HG02938 (cell line): Measurements from ENCODE around the gene SORCS3.

Source experiments
- ATAC-seq: cut with Tn5 transposase; IDR thresholded peaks from one replicate; pipeline ENCODE4 v1.9.1; 2021; ENCODE audit warnings: mild to moderate bottlenecking, moderate library complexity; ENCODE audit not compliant: unreplicated experiment

The SORCS3 gene

DNA sequence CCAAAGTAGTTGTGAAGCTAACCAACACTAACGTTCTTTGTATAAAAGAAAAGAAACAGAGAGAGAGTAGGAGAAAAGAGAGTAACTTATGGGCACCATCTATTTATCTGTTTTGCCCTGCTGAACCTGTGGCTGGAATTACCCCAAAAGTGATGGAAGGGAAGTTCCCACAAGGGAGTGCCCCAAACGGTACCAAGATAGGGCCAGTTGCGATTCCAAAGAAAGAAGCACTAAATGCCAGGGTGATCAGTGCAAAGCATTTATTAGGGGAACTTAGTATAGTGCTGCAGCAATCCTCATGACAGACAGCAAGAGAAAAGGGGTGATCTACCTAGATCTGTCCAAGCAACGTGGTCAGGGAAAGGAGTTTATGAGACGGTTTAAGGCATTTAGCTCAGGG lies 190.2 kb downstream of the SORCS3 start:
- ATAC-seq = no peak

DNA sequence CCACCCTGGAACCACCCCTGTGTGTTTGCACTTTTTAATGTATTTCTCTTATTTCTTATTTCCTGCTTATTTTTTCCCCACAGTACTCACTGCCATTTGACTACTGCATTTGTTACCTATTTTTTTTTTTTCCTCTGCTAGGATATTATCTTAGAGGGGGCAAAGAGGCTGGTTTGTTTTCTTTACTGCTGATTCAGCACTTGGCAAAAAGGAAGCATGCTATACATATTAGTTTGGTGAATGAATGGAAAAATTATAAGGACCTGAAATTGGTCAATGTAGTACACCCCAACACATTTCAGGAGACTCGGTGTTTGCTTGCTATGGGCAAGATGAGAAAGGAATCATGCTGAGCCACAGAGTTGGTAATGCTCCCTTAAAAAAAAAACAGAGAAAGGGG lies 193.5 kb downstream of the SORCS3 start:
- ATAC-seq = no peak

DNA sequence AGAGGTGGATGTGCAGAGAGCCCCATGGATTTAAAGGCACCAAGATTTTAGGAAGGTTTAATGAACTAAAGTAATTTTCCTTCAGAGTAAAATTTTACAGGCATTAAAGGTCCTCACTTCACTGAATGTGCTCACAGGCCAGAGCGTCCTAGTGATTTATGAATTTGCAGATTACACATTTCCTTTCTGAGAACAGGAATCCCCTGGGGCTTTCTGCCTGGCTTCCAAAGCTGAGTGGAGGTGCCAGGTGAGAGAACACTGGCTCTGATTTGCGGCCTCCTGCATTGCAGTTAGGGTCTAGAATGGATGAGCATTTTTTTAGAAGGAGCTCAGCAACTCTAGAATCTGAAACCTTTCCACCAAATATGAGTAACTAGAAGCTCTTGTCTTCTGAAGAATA lies 194.3 kb downstream of the SORCS3 start:
- no peak for ATAC-seq

DNA sequence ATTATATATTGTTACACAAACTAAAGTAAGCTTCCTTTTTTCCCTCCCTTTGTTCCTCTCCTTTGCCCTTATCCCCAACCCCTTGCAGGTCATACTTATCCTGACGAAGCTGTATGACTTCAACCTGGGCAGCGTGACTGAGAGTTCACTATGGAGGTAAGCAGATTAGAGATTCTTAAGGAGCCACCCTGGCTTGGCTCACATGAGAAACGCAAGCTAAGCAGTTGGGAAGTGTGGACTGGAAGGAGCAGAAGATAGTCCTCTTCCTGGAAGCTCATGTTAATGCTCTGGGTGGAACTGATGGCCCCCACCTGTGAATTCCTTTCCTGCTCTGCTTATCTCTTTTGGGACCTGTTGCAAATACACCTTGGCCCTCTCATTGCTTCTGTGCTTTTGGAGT lies 201.6 kb downstream of the SORCS3 start:
- ATAC-seq = no peak

DNA sequence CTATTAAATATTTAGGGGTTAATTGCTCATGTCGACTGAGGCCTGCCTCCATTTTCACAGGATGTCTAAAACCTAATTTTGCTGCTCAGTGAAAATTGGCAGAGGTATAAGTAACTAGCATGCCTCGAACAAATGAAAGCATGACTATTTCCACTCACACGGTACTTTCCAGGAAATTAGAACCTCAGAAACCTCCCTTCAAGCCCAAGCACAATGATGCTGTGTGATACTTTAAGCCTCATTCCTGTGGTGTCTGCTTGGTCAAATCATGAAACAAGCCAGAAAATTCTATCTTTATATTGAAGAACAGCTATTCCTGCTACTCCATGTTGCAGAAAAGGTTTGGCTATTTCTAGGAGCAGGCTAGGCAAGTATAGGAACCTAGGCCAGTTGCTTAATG lies 203.0 kb downstream of the SORCS3 start:
- peak; percentile 55 for ATAC-seq

DNA sequence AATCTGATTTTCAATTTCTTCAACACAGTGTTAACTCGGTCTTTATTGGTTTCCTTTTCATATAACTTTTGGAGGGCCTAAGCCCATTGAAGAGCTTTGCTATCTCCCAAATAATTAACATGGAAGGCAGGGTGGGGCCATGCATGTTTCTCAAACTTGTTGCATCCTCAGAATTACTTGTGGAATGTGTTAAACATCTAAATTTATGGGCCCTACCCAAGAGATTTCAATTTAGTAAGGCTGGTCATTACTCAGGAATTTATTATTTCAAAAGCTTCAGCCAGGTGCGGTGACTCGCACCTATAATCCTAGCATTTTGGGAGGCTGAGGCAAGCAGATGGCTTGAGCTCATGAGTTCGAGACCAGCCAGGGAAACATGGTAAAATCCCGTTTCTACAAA lies 208.9 kb downstream of the SORCS3 start:
- ATAC-seq = no peak

DNA sequence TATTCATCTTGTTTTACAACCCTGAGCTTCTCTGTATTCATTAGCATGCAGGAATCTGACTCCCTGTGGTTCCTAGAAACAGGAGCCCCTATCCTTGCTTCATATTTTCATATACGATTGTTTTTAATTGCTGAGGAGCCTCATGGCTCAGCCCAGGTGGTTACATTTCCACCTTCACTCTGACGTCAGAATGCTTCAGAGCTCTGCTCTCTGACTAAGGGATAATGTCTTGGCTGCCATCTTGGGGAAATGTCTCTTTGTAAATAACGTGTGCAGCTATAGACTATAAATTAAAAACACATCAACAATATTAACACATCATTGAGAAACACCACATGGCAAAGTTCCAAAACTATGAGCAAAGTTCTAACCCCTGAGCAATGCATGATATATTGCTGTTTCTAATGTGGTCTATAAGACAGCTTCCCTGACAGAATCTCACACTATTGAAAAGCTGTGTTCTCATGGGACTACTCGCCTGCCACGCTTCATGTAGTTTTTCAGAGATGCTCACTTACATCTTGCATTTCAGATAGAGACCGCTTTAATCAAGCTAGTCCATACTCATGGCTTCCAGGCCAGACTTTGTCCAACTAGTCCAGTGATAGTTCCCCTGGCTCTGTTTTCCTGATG lies 227.0 kb downstream of the SORCS3 start:
- ATAC-seq = no peak

DNA sequence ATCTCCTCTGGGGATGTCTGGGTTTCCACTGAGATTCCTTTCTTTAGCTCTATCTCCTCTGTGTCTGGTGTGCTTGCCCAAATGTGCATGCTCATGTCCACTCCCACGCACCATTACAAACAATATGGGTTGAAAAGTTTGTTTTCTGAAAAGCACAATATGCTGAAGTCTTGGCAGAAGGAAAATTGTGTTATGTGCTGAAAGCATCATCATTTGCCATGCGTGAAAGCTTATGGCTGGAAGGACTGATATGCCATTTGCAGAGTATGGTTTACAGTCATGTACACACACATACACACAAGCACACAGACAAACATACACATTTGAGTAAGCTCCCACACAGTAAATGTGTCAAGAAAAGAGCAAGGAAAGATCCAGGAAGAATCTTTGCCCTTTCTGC lies 231.6 kb downstream of the SORCS3 start:
- no peak for ATAC-seq

DNA sequence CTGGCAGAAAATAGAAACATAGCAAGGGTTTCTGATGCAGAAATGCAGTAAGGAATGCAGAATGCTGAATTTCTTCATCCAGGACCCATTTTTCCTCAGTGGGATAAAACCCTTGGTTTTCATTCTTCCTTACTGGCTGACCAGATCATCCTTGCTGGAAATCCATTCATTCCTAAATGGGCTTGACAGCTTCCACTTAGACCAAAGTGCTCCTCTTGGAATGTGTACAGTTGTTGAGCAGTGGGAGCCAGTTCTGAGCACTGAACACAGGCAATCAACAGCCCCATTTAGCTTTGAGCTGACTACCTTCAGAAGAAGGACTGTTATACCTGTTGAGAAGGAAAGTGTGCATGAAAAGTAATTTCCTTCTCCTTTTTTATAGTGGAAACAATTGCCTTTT lies 232.1 kb downstream of the SORCS3 start:
- no peak for ATAC-seq

DNA sequence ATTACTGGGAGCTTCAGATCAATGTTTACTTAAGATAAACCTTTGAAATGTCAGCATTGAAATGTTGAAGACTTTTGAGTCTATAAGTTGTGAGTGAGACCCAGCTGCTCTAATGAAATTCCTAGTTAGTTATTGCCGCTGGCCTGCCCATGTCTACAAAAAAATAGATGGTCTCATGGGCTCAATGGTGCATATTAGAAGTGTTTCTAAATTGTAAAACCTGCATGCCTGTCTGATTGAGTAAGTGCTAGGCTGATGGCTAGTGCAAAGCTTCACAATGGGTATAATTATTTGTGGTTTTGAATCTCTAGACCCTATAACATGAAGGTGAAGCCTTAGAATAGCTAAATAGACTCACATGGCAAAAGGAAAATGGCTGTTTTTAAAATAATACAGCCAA lies 234.5 kb downstream of the SORCS3 start:
- no peak for ATAC-seq

DNA sequence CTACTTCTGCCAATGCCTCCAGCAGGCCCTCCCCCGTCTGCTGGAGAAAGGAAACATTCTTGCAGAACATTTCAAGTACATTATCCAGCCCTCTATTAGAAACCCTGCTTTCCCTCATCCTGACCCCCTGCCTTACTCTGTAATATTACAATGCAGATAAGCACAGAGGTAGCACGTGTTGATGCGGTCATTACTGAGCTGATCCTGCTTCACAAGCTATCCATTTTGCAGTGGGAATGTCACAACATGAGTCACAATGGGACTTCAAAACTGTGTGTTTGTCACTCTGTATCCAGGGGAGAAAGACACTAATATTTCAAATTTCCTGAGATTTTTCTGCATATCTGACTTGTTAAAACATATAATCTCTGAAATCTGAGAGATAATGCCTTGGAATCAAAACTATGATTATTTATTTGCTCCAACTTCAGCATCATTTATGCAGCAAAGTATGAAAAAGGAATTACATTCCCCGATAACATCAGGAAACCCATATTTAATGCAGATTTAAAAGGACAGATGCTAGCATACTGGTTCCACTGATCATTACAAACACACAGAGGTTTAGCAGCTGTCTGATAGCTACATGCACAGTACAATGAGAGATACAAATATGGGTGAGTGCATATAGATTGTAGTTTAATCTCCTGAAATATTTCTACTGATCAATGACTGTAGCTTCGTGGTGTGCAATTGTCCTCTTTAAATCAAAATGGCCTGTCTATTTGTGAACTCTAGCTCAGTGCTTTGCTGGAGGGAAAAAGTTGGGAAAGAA lies 239.7 kb downstream of the SORCS3 start:
- ATAC-seq = no peak

DNA sequence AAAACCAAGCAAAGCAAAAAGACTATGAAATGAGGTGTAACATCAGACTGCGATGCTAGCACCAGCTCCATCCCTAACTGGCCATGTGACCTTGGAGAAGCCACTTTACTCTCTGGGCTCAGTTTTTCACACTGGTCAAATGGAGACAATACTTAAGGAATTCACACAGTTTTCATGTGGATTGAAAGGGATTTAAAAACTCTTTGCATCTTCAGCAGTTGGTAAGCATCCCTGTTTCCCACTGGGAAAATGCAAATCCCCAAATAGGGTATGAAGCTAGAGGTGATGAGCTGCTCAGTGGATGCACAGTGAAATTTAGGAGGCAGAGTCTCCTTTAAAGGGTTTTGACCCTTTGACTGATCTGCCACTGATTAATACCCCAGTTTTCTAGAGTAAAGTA lies 240.7 kb downstream of the SORCS3 start:
- ATAC-seq = no peak

DNA sequence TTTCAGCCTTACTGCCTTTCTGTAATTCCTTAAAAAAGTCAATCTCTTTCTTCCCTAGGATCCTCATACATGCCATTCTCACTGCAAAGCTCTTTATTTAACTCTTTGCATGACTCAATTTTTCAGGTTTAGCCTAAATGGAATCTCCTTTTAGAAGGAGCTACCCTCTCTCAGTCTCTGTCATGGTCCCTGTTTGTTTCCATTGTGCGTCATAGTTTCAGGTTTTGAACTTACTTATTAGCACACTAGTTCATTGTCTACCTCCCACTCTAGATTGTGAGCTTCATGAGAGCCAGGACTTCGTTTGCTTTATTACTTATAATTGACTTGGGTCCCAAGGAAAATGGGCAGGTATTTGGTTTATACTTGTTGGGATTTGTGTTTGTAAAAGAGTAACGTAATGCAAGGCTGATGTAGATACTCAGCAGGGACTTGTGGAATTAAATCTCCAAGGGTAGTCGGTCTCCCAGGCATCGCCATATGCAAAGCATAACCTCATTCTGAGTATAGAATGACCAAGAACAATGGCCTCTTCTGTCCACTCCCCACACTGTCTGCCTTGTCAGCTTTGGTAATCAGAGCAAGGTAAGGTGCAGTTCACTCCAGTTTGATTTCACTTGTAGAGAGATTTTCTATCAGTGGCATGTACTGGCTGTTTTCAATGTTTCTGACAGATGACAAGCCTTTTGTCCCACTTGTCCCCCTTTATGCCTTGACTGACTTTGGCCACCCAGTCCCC lies 252.0 kb downstream of the SORCS3 start:
- no peak for ATAC-seq

DNA sequence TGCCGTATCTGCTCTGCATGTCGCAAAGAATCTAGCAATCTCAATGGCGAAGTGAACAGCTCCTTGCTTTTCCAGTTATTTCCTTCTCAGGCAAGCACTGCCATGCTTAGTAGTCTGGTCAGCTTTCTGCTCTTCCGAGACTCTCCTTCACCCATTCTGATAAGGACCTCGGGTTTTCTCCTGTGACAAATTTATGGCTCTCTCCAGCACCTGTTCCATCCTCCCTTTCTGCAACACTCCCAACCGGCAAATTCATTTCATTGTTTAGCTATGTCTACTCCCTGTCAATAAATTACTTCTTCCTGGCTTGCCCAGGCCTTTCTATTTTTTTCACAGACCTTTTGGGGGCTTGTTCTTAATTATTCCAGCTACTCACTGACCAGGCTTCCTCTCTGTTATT lies 252.6 kb downstream of the SORCS3 start:
- ATAC-seq = no peak

DNA sequence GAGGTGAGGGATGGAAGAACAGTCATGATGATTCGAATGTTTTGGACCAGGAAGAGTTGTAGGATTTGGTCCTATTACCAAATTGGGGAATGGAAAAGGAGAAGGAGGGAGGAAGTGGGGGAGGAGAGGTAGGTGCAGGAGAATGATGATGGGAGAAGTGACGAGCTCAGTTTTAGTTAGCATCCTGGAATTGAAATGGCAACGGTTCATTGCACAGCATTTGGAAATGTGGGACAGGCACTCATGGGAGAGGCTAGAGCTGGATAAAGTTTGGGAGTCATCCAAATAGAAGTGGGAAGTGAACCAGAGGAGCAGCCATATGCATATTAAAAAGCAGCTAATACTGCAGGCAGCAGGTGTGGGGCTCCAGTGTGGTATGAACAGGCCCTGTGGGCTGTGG lies 253.6 kb downstream of the SORCS3 start:
- ATAC-seq = no peak

DNA sequence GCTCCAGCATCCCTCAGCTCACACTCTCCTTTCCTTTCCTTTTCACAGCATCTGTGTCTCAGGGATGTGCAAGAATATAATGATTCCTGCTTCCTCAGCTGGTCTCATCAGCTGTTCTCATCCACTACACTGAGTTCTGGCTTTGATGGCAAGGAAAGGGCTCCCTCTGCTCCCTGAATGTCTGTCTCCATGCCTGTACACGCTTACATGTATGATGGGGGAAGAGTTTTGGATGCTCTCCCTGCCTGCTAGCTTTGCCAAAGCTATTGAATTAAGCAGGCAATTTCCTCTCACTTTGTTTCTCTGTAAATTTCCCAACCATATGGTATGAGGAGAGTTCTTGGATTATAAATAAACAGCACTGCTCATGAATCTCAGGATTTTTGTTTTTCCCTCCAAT lies 254.5 kb downstream of the SORCS3 start:
- ATAC-seq = no peak

DNA sequence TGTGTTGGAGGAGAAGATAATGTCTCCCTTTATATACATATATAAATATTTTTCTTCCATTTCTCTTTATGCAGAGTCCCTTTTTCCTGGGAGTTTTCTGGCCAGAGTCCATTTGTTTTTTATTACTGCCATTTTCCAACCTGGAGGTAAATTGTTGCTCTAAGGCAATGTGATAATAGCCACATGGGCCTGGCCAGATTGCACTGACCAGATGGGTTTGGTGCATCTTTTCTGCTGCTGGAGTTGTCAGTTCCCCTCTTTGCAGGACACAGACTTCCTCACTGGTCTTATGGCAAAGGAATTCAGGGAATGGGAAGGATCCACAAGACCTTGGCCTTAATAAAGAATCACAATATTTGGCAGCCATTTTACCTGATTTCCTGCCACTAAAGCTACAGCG lies 254.9 kb downstream of the SORCS3 start:
- no peak for ATAC-seq

DNA sequence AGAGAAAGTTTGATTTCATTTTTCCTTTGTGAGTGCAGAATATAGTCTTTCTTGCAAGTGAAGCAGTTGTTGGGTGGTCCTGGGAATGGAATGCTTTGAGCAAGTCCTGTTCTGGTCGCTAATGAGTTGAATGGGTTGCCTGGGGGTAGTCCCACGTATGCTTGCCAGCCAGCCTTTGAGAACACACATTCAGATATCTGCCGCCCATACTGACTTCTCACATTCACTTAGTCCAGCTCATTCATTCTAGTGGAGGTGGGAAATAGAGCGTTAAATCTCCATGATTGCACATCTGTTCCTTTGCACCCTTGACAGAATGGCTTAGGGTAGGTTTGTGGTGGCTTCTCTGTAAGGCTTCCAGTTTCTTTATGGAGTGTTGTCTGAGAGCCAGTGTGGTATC lies 256.6 kb downstream of the SORCS3 start:
- ATAC-seq = no peak

DNA sequence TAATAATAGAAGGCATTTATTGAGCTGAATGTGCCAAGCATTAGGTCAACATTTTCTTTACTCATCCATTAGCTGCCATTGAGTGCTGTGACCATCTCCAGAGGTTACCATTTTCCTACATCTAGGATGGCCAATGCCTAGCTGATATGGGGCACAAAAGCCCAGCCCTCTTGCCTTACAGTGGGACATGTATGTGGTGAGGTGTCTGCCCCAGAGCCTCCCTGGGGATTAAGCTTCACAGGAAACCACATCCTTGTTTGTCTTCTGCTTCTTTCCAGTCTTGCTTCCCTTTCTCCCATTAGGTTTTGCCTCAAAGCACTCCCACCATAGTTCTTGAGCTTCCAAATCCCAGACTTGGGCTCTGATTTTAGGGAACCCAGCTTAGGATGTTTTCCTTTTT lies 258.7 kb downstream of the SORCS3 start:
- ATAC-seq = no peak

DNA sequence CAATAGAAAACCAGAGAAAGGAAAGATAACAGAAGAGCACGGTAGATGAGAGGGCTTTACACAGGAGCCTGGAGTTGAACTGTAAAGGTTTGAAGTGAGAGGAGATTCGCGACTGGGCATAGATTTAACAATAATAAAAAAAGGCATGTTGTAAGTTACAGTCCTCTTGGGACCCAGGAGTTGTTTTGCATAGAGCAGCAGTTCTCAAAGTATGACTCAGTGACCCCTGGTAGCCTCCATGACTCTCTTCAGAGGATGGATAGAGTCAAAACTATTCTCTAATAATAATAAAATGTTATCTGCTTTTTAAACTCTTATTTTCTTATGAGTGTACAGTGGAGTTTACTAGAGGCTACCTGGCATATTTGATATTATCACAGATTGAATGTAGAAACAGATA lies 262.3 kb downstream of the SORCS3 start:
- no peak for ATAC-seq

DNA sequence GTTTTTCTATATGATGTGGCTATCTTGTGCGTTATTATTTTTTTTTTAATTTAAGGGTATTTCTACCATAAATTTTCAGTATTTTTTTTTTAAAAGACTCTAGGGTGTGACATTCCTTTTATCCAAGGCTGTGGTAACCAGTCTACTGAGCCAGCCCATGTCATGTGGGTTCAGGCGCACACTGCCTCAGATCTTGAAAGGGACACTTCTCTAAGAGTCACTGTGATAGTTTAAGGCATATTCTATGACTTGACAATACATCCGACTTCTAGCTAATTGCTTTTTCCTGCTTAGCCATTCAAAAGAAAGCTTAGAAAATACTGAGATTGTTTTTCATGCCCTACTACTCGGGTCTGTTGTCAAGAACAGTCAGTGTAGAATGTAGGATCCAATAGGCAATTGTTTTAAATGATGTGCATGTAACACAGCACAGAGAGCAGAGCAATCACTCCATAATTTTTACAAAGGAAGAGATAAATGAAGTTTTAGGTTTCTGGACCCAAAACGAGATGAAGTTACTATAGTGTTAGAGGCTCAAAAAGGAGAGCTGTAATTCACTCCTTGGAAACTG lies 263.7 kb downstream of the SORCS3 start:
- no peak for ATAC-seq

DNA sequence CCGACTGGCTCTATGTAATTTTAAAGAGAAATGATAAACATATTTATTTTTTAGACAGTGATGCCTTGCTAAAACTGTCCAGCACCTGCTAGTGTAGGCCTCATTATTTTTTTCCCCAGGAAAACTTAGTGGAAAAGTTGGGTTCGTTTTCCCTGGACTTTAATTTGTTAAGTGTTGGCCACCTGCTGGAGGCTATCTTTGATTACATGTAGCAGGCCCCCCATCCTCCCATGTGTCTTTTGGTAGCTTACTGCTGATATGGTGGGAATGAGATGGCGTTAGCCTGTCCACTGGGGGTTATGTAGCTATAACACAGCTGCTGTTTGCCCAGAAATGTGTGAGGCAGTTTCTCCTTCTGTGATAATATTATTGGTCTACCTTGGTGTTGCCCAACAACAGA lies 265.0 kb downstream of the SORCS3 start:
- ATAC-seq = no peak
